Bronchial epithelial cell (primary cell): Measurements from ENCODE around the gene PYDC2. TPM values are rescaled to one million over a fixed set of nuclear protein-coding genes. Genes with fewer than 3 reads are reported as not detected.

Experiments
- DNase-seq: peaks from one replicate; pipeline ENCODE4 v3.0.0-alpha.2; 2010; ENCODE audit warnings: low read depth
- FAIRE-seq: peaks from 2 replicates; lab custom pipeline; 2011; peaks lifted over from hg19 to GRCh38; lab: Jason Lieb, UNC
- H3K27me3 ChIP-seq: 2 replicates; pipeline ENCODE4 v1.5.1; 2011; ENCODE audit warnings: low read length; ENCODE audit not compliant: control insufficient read depth, insufficient read depth
- H3K36me3 ChIP-seq: 2 replicates; pipeline ENCODE4 v1.5.1; 2011; ENCODE audit warnings: low read length; ENCODE audit not compliant: control insufficient read depth, insufficient read depth
- H3K4me3 ChIP-seq: 2 replicates; pipeline ENCODE4 v1.5.1; 2011; ENCODE audit warnings: mild to moderate bottlenecking, low read depth, low read length, control low read depth
- CTCF ChIP-seq: IDR thresholded peaks from 2 replicates; pipeline ENCODE4 v1.5.1; 2011; ENCODE audit warnings: mild to moderate bottlenecking, moderate library complexity, low read length, control low read depth, inconsistent platforms; ENCODE audit not compliant: insufficient read depth, severe bottlenecking
- total RNA-seq: library from RNA; depleted of rRNA; stranded (reverse); fragments of >200 nt; gene quantifications from 2 replicates; pipeline ENCODE4 v1.2.1, GENCODE V29; 2014

PYDC2 gene
- total RNA-seq, 1 donor from 2014 or later: not detected

- Histone ChIP-seq H3K36me3 (no peaks in the 10 kb centered on the region), H3K4me3 (no peak overlapping the region), H3K27me3 (no peaks in the 10 kb centered on the region)
- peak; percentile 47 for DNase-seq
- FAIRE-seq: no peak
- no peak for TF ChIP-seq CTCF
Observed at GRCh38 chr3:191492601-191493000, 31.6 kb downstream of the PYDC2 start.

DNA sequence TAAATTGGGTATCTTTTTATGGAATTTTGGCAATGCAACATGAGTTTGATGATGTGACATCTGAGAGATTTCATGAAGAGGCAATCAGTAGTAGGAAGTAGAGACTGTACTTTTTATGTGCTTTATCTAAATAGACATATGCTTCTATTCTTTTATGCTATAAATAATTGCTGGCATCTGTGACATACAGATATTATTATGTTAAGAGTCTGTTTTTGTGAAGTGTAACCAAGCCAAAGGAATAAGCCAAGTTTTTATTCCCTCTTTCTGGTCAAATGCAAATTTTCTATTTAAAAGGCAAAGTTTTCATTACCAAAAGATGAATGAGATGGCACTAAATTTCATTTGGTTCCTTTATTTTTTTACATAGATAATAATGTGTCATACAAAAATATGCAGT lies 32.4 kb downstream of the PYDC2 start:
- no peak for DNase-seq
- no peak for TF ChIP-seq CTCF
- Histone ChIP-seq H3K27me3 (no peaks in the 10 kb centered on the region), H3K36me3 (no peaks in the 10 kb centered on the region), H3K4me3 (no peak overlapping the region)
- no peak for FAIRE-seq

- Histone ChIP-seq H3K4me3 (no peak overlapping the region), H3K27me3 (no peaks in the 10 kb centered on the region), H3K36me3 (no peaks in the 10 kb centered on the region)
- FAIRE-seq: no peak
- TF ChIP-seq CTCF: no peak
- peak; percentile 52 for DNase-seq
Observed at GRCh38 chr3:191499307-191500080, 38.5 kb downstream of the PYDC2 start.

- no peak overlapping the region for H3K4me3 ChIP-seq
- no peak for DNase-seq
- no peaks in the 10 kb centered on the region for H3K36me3 ChIP-seq
- H3K27me3 ChIP-seq: no peaks in the 10 kb centered on the region
- no peak for FAIRE-seq
- TF ChIP-seq CTCF: no peak
Observed at GRCh38 chr3:191500892-191501291, 39.9 kb downstream of the PYDC2 start.

- peak; percentile 31 for TF ChIP-seq CTCF
- Histone ChIP-seq H3K27me3 (no peaks in the 10 kb centered on the region), H3K36me3 (no peaks in the 10 kb centered on the region), H3K4me3 (no peak overlapping the region)
- DNase-seq: peak; percentile 18
- no peak for FAIRE-seq
Observed at GRCh38 chr3:191502583-191502982, 41.6 kb downstream of the PYDC2 start.

- Histone ChIP-seq H3K4me3 (no peak overlapping the region), H3K27me3 (no peaks in the 10 kb centered on the region), H3K36me3 (no peaks in the 10 kb centered on the region)
- no peak for DNase-seq
- FAIRE-seq: no peak
- no peak for TF ChIP-seq CTCF
Observed at GRCh38 chr3:191509078-191509477, 48.1 kb downstream of the PYDC2 start.
